Pancreas (tissue), 10 donors: ENCODE data around the gene PRF1. TPM values are rescaled to one million over a fixed set of nuclear protein-coding genes. Genes with fewer than 3 reads are reported as not detected.

ENCODE experiments used
- ATAC-seq, 4 donors: fragments of 200-7000 bp; cut with Tn5 transposase; one replicate each; pipeline versions ENCODE4 v1.8.0 to v1.9.1; 2020; ENCODE audit warnings: mild to moderate bottlenecking in 4 of 4, moderate library complexity in 4 of 4
- DNase-seq, 6 donors: peaks; one replicate each; pipeline ENCODE4 v3.0.0-alpha.2; 2020
- FAIRE-seq: peaks from 2 replicates; lab custom pipeline; 2012; peaks lifted over from hg19 to GRCh38; lab: Jason Lieb, UNC
- H3K27ac ChIP-seq, 4 donors: fragments of 200-600 bp; sonication (generic); 1 replicate in 3 of 4; 2 replicates in 1 of 4; pipeline versions ENCODE4 v1.5.0 to v1.8.0; 2020
- H3K27me3 ChIP-seq, 4 donors: fragments of 200-600 bp; one replicate each; pipeline ENCODE4 v1.8.0; 2021
- H3K36me3 ChIP-seq, 3 donors: fragments of 200-600 bp; sonication (generic) in 1 of 3; one replicate each; pipeline versions ENCODE4 v1.5.0 to v1.8.0; 2020 to 2021
- H3K4me1 ChIP-seq, 3 donors: fragments of 200-600 bp; one replicate each; pipeline ENCODE4 v1.8.0; 2021
- H3K4me3 ChIP-seq, 4 donors: fragments of 200-600 bp; sonication (generic) in 2 of 4; one replicate each; pipeline versions ENCODE4 v1.5.0 to v1.8.0; 2020 to 2021
- H3K9me3 ChIP-seq, 4 donors: fragments of 200-600 bp; one replicate each; pipeline ENCODE4 v1.8.0; 2021
- WGBS, 2 donors: extraction: QIAGEN DNeasy Blood & Tissue Kit; methylation state at CpG; one replicate each; pipeline ENCODE4 v1.1.7; 2013; 5-methylcytosine and 5-hydroxymethylcytosine counted together
- intact Hi-C, 3 donors: fragments of 100-400 bp; cut with DNase I; formaldehyde crosslinking; loops; one replicate each; pipeline versions ENCODE4 v1.11.1 to v1.14.2; 2022
- polyA plus RNA-seq, 2 donors: library from polyadenylated mRNA; stranded (reverse); fragments of 200-250 nt; gene quantifications; one replicate each; pipeline ENCODE4 v1.2.3, GENCODE V29; 2013
- total RNA-seq, 6 donors: library from RNA; stranded (reverse); fragmentation: NEBNext Ultra II Directional in 4 of 6; extraction: Animal tissue kit (Norgen Biotek cat#: 25700) in 4 of 6; gene quantifications; one replicate each; pipeline versions ENCODE4 v1.2.1 to v1.2.4, GENCODE V29; 2021 to 2023
- TF ChIP-seq, protein P1 (sequence below), 4 donors: fragments of 200-600 bp; sonication (generic) in 3 of 4; IDR thresholded peaks; one replicate each; pipeline versions ENCODE4 v1.5.0 to v1.8.0; 2021; ENCODE audit warnings: antibody characterized with exemption in 4 of 4
- donor health status: healthy with polysubstance abuse.
- donor health status: DM: no; HTN: no; CAD: no; lungs with moderate emphysema.
- donor health status: DM: no; HTN: no; CAD: no.
- donor health status: control.
- donor health status: control.
- donor health status: Bipolar disorder and iron deficiency.
- donor health status: DM: yes; HTN: yes; CAD: no.
- donor health status: DM: no; HTN: no; CAD: no.
- donor health status: DM: no; HTN: no; CAD: no.
- donor health status: DM: yes; HTN: yes; CAD: no.

The PRF1 gene
- total and polyA plus RNA-seq, 8 donors, result 0.16 to 1.8 (median 0.52) TPM

DNA sequence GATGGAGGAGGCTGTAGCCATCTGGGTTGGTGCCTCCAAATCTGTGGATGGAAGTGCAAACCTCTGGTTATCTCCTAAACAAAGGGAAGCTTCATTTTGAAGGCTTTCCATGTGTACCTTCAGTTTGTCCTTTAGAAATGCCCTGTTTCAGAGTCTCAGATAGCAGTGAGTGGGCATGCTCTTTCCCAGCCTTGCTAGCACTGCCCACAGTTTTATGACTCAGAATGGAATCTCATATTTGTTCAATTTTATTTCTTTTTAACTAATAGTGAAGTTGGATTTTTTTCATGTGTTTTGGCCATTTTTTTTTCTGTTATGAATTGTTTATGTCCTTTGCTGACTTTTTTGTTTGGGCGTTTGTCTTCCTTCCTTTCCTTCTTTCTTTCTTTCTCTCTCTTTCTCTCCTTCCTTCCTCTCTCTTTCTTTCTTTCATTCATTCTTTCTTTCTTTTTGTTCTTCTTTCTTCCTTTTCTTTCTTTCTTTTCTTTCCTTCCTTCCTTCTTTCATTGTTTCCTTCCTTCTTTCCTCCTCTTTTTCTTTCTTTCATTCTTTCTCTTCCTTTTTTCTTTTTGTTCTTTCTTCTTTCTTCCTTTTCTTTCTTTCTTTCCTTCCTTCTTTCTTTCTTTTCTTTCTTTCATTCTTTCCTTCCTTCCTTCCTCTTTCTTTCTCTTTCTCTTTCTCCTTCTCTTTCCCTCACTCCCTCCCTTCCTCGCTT lies 25.6 kb downstream of the PRF1 start:
- Histone ChIP-seq H3K27ac (no peak overlapping the region), H3K9me3 (no peaks in the 10 kb centered on the region), H3K36me3 (no peaks in the 10 kb centered on the region), H3K4me1 (peaks cover 0 to 4% (median 0%) of the 10 kb centered on the region in 3 donors), H3K27me3 (no peaks in the 10 kb centered on the region), H3K4me3 (no peak overlapping the region)
- TF ChIP-seq, protein P1, sequence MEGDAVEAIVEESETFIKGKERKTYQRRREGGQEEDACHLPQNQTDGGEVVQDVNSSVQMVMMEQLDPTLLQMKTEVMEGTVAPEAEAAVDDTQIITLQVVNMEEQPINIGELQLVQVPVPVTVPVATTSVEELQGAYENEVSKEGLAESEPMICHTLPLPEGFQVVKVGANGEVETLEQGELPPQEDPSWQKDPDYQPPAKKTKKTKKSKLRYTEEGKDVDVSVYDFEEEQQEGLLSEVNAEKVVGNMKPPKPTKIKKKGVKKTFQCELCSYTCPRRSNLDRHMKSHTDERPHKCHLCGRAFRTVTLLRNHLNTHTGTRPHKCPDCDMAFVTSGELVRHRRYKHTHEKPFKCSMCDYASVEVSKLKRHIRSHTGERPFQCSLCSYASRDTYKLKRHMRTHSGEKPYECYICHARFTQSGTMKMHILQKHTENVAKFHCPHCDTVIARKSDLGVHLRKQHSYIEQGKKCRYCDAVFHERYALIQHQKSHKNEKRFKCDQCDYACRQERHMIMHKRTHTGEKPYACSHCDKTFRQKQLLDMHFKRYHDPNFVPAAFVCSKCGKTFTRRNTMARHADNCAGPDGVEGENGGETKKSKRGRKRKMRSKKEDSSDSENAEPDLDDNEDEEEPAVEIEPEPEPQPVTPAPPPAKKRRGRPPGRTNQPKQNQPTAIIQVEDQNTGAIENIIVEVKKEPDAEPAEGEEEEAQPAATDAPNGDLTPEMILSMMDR (IDR thresholded peaks at IDR 0.05), result no peak
- no peak for FAIRE-seq
- DNase-seq, result no peak
- intact Hi-C loops, result no loop called here
- 79 to 82% methylated on average over 2 of the region's 2 CpGs for WGBS, 2 donors
- peak in 1 of 4 donors; percentile 18 for ATAC-seq

DNA sequence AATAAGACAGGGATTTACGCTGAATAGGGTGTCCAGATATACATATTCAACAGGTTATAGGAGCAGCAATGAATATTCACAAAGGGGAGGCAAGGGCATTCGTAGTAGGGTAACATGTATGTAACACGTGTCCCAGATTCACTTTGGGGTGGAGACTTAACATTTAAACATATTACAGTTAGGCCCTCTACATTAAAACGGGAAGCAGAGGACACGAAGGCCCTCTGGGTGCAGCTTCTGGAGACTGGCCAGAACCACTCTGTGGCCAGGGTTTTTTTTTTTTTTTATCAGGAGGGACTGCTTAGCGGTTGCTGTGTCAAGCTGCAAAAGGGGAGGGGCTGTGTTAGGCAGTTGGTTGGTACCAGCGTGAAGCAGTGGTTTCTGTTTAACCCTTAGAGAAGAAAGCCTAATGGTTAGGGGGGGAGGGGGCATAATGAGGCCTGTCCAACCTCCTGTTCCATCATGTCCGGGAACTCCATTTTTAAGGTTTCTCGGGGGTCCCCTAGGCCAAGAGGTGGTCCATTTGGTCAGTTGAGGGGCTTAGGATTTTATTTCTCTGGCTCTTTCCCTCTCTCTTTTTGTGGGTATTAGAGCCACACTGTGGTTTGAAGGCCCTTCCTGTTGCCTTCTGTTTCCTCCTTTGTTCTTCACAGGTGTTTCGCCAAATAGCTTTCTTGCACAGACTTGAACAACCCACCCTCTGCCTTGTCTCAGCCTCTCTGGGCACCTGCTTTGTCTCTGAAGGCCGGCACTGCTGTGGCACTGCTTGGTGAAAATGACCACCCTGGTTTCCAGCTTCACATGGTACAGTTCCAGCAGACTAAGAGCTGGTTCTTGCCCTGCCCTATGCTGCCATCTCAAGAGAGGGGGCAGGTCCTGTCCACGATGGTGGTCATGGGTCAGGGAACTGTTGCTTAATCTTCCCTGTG lies 26.4 kb downstream of the PRF1 start:
- no peaks in the 10 kb centered on the region for H3K27me3 ChIP-seq
- DNase-seq (peak in 4 of 6 donors; percentile 31 to 64 (median 40)), FAIRE-seq (no peak), ATAC-seq (peak; percentile 74 to 90 (median 88))
- no peak overlapping the region for H3K4me3 ChIP-seq
- WGBS, 2 donors, result 43 to 45% methylated on average over 12 of the region's 12 CpGs
- intact Hi-C loops, result no loop called here
- H3K27ac ChIP-seq, result no peak overlapping the region
- no peaks in the 10 kb centered on the region for H3K9me3 ChIP-seq
- TF ChIP-seq, protein P1 (IDR thresholded peaks at IDR 0.05), result no peak
- H3K4me1 ChIP-seq, result peaks cover 0 to 4% (median 0%) of the 10 kb centered on the region in 3 donors
- H3K36me3 ChIP-seq, result no peaks in the 10 kb centered on the region

DNA sequence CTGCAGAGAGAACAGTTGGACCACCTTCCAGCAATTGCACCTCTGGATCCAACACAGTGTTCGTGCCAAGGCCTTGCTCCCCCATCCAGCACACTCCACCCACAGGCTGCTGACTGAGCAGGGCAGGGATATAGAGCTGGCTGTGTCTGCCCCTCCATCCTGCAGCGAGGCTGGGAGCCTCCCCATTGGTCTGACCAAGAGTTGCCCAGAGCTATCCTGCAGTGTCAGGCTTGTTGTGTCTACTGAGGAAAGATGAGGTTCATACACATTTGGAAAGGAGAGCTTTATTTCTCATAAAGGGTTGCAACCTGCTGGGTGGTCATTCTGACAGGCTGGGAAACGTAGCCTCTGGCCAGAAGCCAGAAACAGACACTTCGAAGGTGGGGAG lies 27.1 kb downstream of the PRF1 start:
- Histone ChIP-seq H3K4me3 (no peak overlapping the region), H3K36me3 (no peaks in the 10 kb centered on the region), H3K27me3 (no peaks in the 10 kb centered on the region), H3K9me3 (no peaks in the 10 kb centered on the region), H3K27ac (no peak overlapping the region), H3K4me1 (peaks cover 0 to 4% (median 0%) of the 10 kb centered on the region in 3 donors)
- peak; percentile 8 to 24 (median 19) for ATAC-seq
- TF ChIP-seq, protein P1 (IDR thresholded peaks at IDR 0.05), result no peak
- DNase-seq, result peak in 1 of 6 donors; percentile 47
- intact Hi-C loops, result no loop called here
- WGBS, 2 donors, result 41 to 44% methylated on average over 4 of the region's 4 CpGs
- no peak for FAIRE-seq

DNA sequence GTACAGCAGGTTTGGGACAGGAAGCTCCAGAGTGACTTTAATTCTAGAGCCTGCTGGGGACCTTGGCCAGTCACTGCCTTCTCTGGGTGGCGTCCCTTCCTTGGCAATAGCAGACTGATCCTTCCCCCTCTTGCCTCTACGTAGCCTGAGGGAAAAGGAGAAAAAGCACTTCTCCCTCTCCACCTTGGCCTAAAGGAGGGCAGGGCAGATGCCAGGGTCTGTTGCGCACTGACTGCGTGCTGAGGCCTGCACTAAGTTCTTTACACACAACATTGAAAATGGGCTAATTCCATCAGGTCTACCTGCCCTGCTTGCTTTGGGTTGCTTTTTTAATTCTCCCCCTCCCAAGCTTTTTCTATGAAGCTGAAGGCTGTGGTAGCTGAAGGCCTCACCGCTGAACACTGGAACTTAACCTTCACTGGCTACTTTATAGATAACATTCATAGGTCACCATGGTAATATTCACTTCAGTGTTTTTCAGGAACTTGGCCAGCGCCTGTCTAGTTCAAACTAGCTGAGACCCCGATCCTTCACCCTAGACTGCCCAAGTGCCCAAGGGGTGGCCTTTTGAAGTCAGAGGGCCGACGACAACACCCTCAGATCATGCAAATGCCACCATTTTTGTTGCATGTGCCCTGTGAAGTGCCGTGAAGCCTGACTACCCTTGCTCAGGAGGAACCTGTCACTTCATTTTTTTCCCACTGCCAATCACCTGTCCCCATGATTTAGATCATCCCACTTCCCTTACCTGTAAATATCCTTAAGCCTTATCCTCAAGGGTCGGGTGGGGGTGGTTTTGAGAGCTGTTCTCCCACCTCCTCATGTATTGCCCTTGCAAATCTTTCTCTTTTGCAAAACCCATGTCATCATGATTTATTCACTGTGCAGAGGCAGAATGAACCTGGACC lies 28.7 kb downstream of the PRF1 start:
- ATAC-seq (no peak), DNase-seq (peak in 1 of 6 donors; percentile 25), FAIRE-seq (no peak)
- Histone ChIP-seq H3K27ac (no peak overlapping the region), H3K36me3 (no peaks in the 10 kb centered on the region), H3K4me1 (peaks cover 0 to 1% (median 0%) of the 10 kb centered on the region in 3 donors), H3K4me3 (no peak overlapping the region), H3K27me3 (no peaks in the 10 kb centered on the region), H3K9me3 (no peaks in the 10 kb centered on the region)
- TF ChIP-seq, protein P1 (IDR thresholded peaks at IDR 0.05), result no peak
- 87 to 88% methylated on average over 11 of the region's 11 CpGs for WGBS, 2 donors
- intact Hi-C loops, result no loop called here
